ENCODE measurements around the gene CCDC90B. TPM values are rescaled to one million over a fixed set of nuclear protein-coding genes. Genes with fewer than 3 reads are reported as not detected.

CCDC90B gene
- polyA plus RNA-seq, 1 of the 3 experiments (the other 2 are of a cell fraction): 47.9 TPM

DNA sequence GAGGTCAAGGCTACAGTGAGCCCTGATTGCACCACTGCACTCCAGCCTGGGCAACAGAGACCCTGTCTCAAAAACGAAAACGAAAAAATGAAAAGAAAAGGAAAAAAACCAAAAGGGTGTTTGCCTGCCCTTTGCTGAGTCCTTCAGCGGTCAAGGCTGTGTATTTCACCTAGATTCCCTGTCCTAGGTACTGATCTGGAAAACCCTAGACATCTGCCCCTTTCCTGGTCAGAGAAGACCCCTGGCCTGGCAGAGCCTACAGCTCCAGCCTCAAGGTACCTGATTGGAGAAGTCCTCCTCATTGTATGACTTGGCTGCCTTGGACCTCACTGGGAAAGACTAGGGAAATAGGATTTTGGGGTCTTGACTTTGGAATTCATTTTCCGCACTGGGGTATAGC, 8.0 kb upstream of the CCDC90B start:
- Histone ChIP-seq H3K9ac (no peak overlapping the region), H3K4me3 (ENCODE audit: low read depth in 2 of 2, low read length in 1 of 2) (no peak overlapping the region), H3K9me2 (no peaks in the 10 kb centered on the region), H3K27ac (ENCODE audit: low read depth in 2 of 2, low read length in 1 of 2) (no peak overlapping the region), H3F3A (replicated peaks; ENCODE audit: insufficient read depth) (no peaks in the 10 kb centered on the region), H3K27me3 (ENCODE audit: insufficient read depth) (no peaks in the 10 kb centered on the region), H3K4me2 (no peak overlapping the region), H2AFZ (ENCODE audit: low read depth) (no peak overlapping the region), H3K79me2 (ENCODE audit: insufficient read depth) (no peaks in the 10 kb centered on the region), H3K4me1 (ENCODE audit: control insufficient read depth in 1 of 2, insufficient read depth in 2 of 2, low read depth in 1 of 2, low read length in 1 of 2) (no peaks in the 10 kb centered on the region), H4K20me1 (ENCODE audit: insufficient read depth) (no peaks in the 10 kb centered on the region), H3K9me3 (no peaks in the 10 kb centered on the region), H3K36me3 (replicated peaks in 1 of 2; ENCODE audit: control insufficient read depth in 1 of 2, insufficient read depth in 2 of 2, low read length in 1 of 2) (no peaks in the 10 kb centered on the region)
- no peak for DNase-seq
- POLR2A ChIA-PET: no interaction called here
- TF ChIP-seq, protein P1, sequence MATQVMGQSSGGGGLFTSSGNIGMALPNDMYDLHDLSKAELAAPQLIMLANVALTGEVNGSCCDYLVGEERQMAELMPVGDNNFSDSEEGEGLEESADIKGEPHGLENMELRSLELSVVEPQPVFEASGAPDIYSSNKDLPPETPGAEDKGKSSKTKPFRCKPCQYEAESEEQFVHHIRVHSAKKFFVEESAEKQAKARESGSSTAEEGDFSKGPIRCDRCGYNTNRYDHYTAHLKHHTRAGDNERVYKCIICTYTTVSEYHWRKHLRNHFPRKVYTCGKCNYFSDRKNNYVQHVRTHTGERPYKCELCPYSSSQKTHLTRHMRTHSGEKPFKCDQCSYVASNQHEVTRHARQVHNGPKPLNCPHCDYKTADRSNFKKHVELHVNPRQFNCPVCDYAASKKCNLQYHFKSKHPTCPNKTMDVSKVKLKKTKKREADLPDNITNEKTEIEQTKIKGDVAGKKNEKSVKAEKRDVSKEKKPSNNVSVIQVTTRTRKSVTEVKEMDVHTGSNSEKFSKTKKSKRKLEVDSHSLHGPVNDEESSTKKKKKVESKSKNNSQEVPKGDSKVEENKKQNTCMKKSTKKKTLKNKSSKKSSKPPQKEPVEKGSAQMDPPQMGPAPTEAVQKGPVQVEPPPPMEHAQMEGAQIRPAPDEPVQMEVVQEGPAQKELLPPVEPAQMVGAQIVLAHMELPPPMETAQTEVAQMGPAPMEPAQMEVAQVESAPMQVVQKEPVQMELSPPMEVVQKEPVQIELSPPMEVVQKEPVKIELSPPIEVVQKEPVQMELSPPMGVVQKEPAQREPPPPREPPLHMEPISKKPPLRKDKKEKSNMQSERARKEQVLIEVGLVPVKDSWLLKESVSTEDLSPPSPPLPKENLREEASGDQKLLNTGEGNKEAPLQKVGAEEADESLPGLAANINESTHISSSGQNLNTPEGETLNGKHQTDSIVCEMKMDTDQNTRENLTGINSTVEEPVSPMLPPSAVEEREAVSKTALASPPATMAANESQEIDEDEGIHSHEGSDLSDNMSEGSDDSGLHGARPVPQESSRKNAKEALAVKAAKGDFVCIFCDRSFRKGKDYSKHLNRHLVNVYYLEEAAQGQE (IDR thresholded peaks at IDR 0.05; ENCODE audit: low read depth, low read length): peak; percentile 77
- TF ChIP-seq, protein P2, sequence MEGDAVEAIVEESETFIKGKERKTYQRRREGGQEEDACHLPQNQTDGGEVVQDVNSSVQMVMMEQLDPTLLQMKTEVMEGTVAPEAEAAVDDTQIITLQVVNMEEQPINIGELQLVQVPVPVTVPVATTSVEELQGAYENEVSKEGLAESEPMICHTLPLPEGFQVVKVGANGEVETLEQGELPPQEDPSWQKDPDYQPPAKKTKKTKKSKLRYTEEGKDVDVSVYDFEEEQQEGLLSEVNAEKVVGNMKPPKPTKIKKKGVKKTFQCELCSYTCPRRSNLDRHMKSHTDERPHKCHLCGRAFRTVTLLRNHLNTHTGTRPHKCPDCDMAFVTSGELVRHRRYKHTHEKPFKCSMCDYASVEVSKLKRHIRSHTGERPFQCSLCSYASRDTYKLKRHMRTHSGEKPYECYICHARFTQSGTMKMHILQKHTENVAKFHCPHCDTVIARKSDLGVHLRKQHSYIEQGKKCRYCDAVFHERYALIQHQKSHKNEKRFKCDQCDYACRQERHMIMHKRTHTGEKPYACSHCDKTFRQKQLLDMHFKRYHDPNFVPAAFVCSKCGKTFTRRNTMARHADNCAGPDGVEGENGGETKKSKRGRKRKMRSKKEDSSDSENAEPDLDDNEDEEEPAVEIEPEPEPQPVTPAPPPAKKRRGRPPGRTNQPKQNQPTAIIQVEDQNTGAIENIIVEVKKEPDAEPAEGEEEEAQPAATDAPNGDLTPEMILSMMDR (IDR thresholded peaks at IDR 0.05): no peak
- 75% methylated on average over 4 of the region's 4 CpGs for WGBS (ENCODE audit: low lambda C conversion rate)
- CTCF ChIA-PET: interaction anchor here (0.9 to 8.2 kb wide), 5 partner anchors 9 to 524 kb away, joined by 3 to 171 read pairs (median 19); no protein-coding TSS in a partner anchor

DNA sequence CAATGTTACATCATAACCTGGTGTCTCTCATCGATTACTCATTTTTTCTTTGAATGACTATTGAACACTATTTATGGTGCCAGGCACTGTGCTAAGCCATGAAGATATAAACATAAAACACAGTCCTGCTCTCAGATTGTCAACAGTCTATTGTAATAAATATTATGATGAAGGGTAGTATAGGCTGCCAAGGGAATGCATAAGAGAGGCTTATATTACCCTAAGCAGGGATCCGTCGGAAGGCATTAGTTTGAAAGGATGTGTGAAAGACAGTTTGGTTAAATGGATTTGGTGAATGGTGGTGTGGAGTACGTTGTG, 7.2 kb upstream of the CCDC90B start:
- ChIA-PET POLR2A (no interaction called here), CTCF (interaction anchor here (0.8 to 8.2 kb wide), 24 partner anchors 9 to 538 kb away, joined by 3 to 171 read pairs (median 5); no protein-coding TSS in a partner anchor)
- Histone ChIP-seq H4K20me1 (ENCODE audit: insufficient read depth) (no peaks in the 10 kb centered on the region), H3K27me3 (ENCODE audit: insufficient read depth) (no peaks in the 10 kb centered on the region), H3K9ac (no peak overlapping the region), H3K4me1 (ENCODE audit: control insufficient read depth in 1 of 2, insufficient read depth in 2 of 2, low read depth in 1 of 2, low read length in 1 of 2) (no peaks in the 10 kb centered on the region), H3K4me2 (no peak overlapping the region), H3K9me3 (no peaks in the 10 kb centered on the region), H3K9me2 (no peaks in the 10 kb centered on the region), H2AFZ (ENCODE audit: low read depth) (peak overlapping the region; percentile 63; the same call in 1 of the 2 replicates), H3K36me3 (replicated peaks in 1 of 2; ENCODE audit: control insufficient read depth in 1 of 2, insufficient read depth in 2 of 2, low read length in 1 of 2) (no peaks in the 10 kb centered on the region), H3K79me2 (ENCODE audit: insufficient read depth) (no peaks in the 10 kb centered on the region), H3F3A (replicated peaks; ENCODE audit: insufficient read depth) (no peaks in the 10 kb centered on the region), H3K27ac (ENCODE audit: low read depth in 2 of 2, low read length in 1 of 2) (no peak overlapping the region), H3K4me3 (ENCODE audit: low read depth in 2 of 2, low read length in 1 of 2) (no peak overlapping the region)
- TF ChIP-seq PBX3 (IDR thresholded peaks at IDR 0.05) (no peak), FOXJ3 (CRISPR knock-in tag; IDR thresholded peaks at IDR 0.05) (no peak), USF1 (IDR thresholded peaks at IDR 0.05; ENCODE audit: borderline replicate concordance, low read depth) (no peak), EP300 (IDR thresholded peaks at IDR 0.05; ENCODE audit: borderline replicate concordance in 1 of 2, low read depth in 1 of 2, low read length in 1 of 2) (no peak), MEF2A (IDR thresholded peaks at IDR 0.05; ENCODE audit: borderline replicate concordance, low read depth) (no peak), EZH2phosphoT487 (IDR thresholded peaks at IDR 0.05; ENCODE audit: borderline replicate concordance, low read depth) (no peak), POLR2AphosphoS5 (IDR thresholded peaks at IDR 0.05; ENCODE audit: low read depth, low read length) (no peak), CHD2 (IDR thresholded peaks at IDR 0.05; ENCODE audit: low read length, partially characterized antibody) (no peak)
- TF ChIP-seq, protein P3, sequence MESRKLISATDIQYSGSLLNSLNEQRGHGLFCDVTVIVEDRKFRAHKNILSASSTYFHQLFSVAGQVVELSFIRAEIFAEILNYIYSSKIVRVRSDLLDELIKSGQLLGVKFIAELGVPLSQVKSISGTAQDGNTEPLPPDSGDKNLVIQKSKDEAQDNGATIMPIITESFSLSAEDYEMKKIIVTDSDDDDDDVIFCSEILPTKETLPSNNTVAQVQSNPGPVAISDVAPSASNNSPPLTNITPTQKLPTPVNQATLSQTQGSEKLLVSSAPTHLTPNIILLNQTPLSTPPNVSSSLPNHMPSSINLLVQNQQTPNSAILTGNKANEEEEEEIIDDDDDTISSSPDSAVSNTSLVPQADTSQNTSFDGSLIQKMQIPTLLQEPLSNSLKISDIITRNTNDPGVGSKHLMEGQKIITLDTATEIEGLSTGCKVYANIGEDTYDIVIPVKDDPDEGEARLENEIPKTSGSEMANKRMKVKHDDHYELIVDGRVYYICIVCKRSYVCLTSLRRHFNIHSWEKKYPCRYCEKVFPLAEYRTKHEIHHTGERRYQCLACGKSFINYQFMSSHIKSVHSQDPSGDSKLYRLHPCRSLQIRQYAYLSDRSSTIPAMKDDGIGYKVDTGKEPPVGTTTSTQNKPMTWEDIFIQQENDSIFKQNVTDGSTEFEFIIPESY (IDR thresholded peaks at IDR 0.05; ENCODE audit: borderline replicate concordance, low read depth): no peak
- TF ChIP-seq, protein P1 (IDR thresholded peaks at IDR 0.05; ENCODE audit: low read depth, low read length): no peak
- 72% methylated on average over 4 of the region's 4 CpGs for WGBS (ENCODE audit: low lambda C conversion rate)
- no peak for DNase-seq

All from SK-N-SH (cell line).